DMS53 treated with DMSO at 0.1 percent for 48 hours (cell line): ENCODE data around the gene CARMIL1.
"Not testable (repeated sequence)": the region's sequence is repeated elsewhere in the genome, so short reads cannot be mapped to it uniquely, and the experiment has no call there.

Source experiments
- DNase-seq: peaks from one replicate; lab custom pipeline; 2025; ENCODE audit not compliant: unreplicated experiment; lab: John Stamatoyannopoulos, UW

Gene CARMIL1

GRCh38 chr6:25435416-25435985 lies 156.3 kb downstream of the CARMIL1 start:
- DNase-seq = no peak

- DNase-seq = no peak
Observed at GRCh38 chr6:25436760-25437159, 157.6 kb downstream of the CARMIL1 start.

DNA sequence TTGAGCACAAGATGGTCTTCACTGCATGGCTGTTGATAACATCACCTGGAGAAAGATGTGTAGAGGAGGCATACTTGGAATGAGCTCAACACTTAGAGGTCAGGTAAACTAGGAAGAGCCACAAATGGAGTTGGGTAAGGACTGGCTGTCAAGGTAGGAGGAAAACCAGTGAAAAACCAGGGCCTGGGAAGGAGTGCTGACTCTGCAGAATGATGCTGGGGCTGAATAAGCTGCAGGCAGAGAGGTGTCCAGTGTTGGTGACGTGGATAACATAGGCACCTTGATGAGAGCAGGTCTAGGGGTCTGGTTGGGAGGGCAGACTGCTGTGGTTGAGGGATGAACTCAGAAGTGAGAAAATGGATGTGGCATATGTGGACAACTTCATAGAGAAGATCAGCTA lies 160.2 kb downstream of the CARMIL1 start:
- no peak for DNase-seq

- no peak for DNase-seq
Observed at GRCh38 chr6:25441663-25442270, 162.6 kb downstream of the CARMIL1 start.

GRCh38 chr6:25442898-25443297 lies 163.7 kb downstream of the CARMIL1 start:
- no peak for DNase-seq

- not testable (repeated sequence) for DNase-seq
Observed at GRCh38 chr6:25444521-25444920, 165.3 kb downstream of the CARMIL1 start.

- no peak for DNase-seq
Observed at GRCh38 chr6:25446830-25447569, 167.8 kb downstream of the CARMIL1 start.

GRCh38 chr6:25447570-25447929 lies 168.4 kb downstream of the CARMIL1 start:
- no peak for DNase-seq

GRCh38 chr6:25448965-25449538 lies 169.9 kb downstream of the CARMIL1 start:
- DNase-seq = no peak

DNA sequence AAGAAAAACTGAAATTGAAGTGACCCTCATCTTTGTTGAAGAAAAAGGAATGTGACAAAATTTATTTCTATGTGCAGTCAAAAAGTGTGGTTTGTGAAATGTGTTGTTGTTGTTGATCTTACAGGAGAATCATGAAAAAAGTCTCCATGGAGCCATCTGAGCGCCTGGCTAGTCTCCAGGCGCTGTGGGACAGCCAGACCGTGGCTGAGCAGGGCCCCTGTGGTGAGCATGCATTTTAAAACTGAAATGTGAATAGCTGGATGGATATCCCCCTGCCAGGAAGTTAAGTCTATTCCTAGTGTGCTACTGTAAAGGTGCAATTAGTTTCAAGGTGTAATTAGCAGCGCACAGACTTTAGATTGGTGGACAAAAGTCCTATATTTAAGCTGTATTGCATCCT lies 170.6 kb downstream of the CARMIL1 start:
- DNase-seq = no peak

DNA sequence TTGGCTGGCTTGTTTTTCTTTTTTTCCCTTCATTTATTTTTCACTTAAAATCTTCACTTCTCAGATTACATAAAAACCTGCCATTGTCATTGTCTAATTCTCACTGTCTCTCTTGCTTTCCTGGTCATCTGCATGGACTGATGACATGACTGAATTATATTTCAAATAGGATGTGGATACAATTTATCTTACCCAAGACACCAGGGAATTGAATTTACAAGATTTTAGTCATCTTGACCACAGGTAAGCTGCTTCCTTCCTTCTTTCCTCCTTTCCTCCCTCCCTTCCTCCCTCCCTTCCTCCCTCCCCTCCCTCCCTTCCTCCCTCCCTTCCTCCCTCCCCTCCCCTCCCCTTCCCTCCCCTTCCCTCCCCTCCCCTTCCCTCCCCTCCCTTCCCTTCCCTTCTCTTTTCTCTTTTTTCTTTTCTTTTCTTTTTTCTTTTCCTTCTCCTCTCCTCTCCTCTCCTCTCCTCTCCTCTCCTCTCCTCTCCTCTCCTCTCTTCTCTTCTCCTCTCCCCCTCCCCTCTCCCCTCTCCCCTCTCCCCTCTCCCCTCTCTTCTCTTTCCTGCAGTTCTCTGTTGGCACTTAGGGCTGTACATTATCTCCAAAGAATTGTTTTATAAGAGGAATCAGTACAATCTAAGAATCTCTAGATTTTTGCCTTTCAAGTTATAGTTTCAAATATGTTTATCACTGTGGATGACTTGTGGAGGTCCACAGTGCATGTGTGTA lies 171.5 kb downstream of the CARMIL1 start:
- DNase-seq = no peak

GRCh38 chr6:25452031-25452430 lies 172.9 kb downstream of the CARMIL1 start:
- no peak for DNase-seq

DNA sequence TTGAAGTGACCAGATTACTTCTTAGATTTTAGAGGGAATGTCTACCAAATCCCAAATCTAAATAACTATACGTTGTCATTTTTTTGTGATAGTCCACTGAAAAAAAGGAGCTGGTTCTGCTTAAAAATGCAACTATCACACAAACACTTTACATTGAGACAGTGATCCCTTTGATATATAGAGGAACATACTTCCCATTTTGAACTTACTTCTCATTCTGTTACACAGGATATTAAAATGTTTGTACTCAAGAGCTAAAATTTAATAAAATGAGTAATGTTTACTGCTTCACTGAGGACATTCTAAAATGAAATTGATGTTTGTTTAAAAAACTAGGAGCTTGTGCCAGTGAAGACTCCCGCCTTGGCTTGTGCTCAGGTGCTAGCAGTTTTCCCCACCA lies 174.1 kb downstream of the CARMIL1 start:
- DNase-seq = no peak

- DNase-seq = no peak
Observed at GRCh38 chr6:25454136-25454535, 175.0 kb downstream of the CARMIL1 start.

GRCh38 chr6:25456249-25457040 lies 177.3 kb downstream of the CARMIL1 start:
- DNase-seq = no peak

- no peak for DNase-seq
Observed at GRCh38 chr6:25457516-25457915, 178.3 kb downstream of the CARMIL1 start.

DNA sequence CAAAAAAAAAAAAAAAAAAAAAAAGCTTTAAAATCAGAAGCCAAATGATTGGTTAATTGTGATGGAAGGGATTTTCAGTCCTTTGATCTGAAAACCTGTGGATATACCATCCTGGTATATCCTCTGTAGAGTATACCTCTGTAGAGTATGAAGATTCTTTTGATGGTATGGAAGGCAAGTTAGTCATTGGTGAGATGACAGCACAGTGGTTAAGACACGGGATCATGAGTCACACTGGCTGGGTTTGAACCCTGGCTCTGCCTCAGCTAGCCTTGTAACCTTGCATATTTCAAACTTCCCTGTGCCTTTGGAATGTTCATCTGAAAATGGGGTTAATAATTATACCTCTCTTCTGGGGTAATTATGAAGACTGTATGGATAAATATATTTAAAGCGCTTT lies 179.3 kb downstream of the CARMIL1 start:
- no peak for DNase-seq

GRCh38 chr6:25462235-25462897 lies 183.2 kb downstream of the CARMIL1 start:
- no peak for DNase-seq

DNA sequence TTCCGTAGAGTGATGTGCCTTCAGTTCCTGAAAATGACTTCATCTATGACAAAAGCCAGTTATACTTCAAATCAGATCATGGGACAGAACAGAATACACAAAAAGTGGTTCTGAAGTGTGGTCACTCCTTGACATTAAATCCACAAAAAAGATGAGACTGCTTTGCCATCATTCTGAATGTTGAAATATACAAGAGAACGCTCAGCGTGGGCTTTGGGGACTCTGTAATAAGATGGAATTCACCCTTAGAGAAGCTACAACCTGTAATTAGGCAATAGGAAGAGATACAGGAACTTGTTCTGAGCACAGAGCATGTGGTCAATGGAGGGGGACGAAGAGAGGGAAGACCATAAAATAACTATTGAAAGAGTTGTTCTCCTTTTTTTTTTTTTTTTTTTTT lies 184.3 kb downstream of the CARMIL1 start:
- no peak for DNase-seq

DNA sequence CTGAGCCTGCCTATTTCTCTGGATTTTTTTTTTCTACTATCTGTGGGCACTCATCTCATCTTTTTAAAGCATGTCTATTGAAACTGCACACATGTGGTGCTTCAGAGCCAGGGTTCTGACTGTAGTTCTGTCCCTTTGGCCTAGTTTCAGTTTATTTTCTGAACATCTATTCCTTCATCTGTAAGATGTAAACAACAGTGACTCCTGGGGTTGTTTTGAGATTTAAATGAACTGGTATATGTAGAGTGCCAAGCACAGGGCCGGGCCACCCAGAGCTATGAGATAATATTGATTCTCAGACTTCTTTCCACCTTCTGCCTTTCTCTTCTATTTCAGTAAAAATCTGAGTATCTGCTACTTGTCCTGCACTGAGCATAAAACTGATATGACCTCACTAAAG lies 185.1 kb downstream of the CARMIL1 start:
- DNase-seq = no peak
